Spleen (tissue), 11 donors: ENCODE measurements around the gene EPAS1. TPM values are rescaled to one million over a fixed set of nuclear protein-coding genes. Genes with fewer than 3 reads are reported as not detected.

ENCODE experiments used
- DNase-seq: peaks from one replicate; pipeline ENCODE4 v3.0.0-alpha.2; 2020
- H3K27ac ChIP-seq, 8 donors: fragments of 200-600 bp; sonication (generic) in 7 of 8; 1 replicate in 4 of 8; 2 replicates in 4 of 8; pipeline versions ENCODE4 v1.5.0 to v1.8.0; 2016 to 2021; ENCODE audit warnings: inconsistent platforms in 4 of 8, mild to moderate bottlenecking in 4 of 8, moderate library complexity in 1 of 8
- H3K27me3 ChIP-seq, 7 donors: fragments of 200-600 bp; sonication (generic) in 6 of 7; replicated peaks in 1 of 7; 1 replicate in 4 of 7; 2 replicates in 3 of 7; pipeline versions ENCODE4 v1.5.0 to v1.8.0; 2016 to 2021; ENCODE audit warnings: inconsistent platforms in 3 of 7, mild to moderate bottlenecking in 1 of 7
- H3K36me3 ChIP-seq, 6 donors: fragments of 200-600 bp; sonication (generic) in 5 of 6; 1 replicate in 4 of 6; 2 replicates in 2 of 6; pipeline versions ENCODE4 v1.5.0 to v1.8.0; 2016 to 2021; ENCODE audit warnings: inconsistent platforms in 2 of 6
- H3K4me1 ChIP-seq, 6 donors: fragments of 200-600 bp; sonication (generic) in 5 of 6; 1 replicate in 3 of 6; 2 replicates in 3 of 6; pipeline versions ENCODE4 v1.5.0 to v1.8.0; 2016 to 2021; ENCODE audit warnings: inconsistent platforms in 3 of 6
- H3K4me3 ChIP-seq, 8 donors: fragments of 200-600 bp; sonication (generic) in 7 of 8; 1 replicate in 4 of 8; 2 replicates in 4 of 8; pipeline versions ENCODE4 v1.5.0 to v1.8.0; 2016 to 2021; ENCODE audit warnings: inconsistent platforms in 4 of 8, mild to moderate bottlenecking in 4 of 8, moderate library complexity in 2 of 8
- H3K9me3 ChIP-seq, 8 donors: fragments of 200-600 bp; sonication (generic) in 7 of 8; 1 replicate in 4 of 8; 2 replicates in 4 of 8; pipeline versions ENCODE4 v1.5.0 to v1.8.0; 2016 to 2021; ENCODE audit warnings: inconsistent platforms in 4 of 8
- CTCF ChIP-seq, 11 experiments: fragments of 200-600 bp in 7 of 11; fragments of 450-650 bp in 4 of 11; sonication (generic) in 4 of 11; IDR thresholded peaks in 8 of 11; conservative IDR thresholded peaks in 3 of 11; 1 replicate in 7 of 11; 2 replicates in 4 of 11; pipeline versions ENCODE4 v1.4.0 to v1.8.0; 2016 to 2021; ENCODE audit warnings: antibody characterized with exemption in 11 of 11, inconsistent platforms in 4 of 11, mild to moderate bottlenecking in 1 of 11
- POLR2A ChIP-seq, 3 donors: fragments of 450-650 bp; IDR thresholded peaks; one replicate each; pipeline ENCODE4 v1.5.1; 2017; ENCODE audit warnings: antibody characterized with exemption in 3 of 3, mild to moderate bottlenecking in 1 of 3
- POLR2AphosphoS5 ChIP-seq, 3 donors: sonication (generic); formaldehyde crosslinking; IDR thresholded peaks; one replicate each; pipeline ENCODE4 v1.5.1; 2017; ENCODE audit warnings: antibody characterized with exemption in 3 of 3
- WGBS, 5 donors: extraction: QIAGEN DNeasy Blood & Tissue Kit in 3 of 5; methylation state at CpG; one replicate each; pipeline versions ENCODE4 v1.1.5 to v1.1.7; 2013 to 2018; 5-methylcytosine and 5-hydroxymethylcytosine counted together
- intact Hi-C: fragments of 100-400 bp; cut with DNase I; formaldehyde crosslinking; loops from one replicate; pipeline ENCODE4 v1.15.0; 2023; ENCODE audit warnings: low total_unique reads
- polyA plus RNA-seq, 3 donors: library from polyadenylated mRNA; stranded (reverse); fragments of 200-250 nt; gene quantifications; one replicate each; pipeline ENCODE4 v1.2.1, GENCODE V29; 2013
- total RNA-seq, 7 donors: library from RNA; depleted of rRNA in 3 of 7; stranded (reverse); fragments of >200 nt in 3 of 7; fragmentation: NEBNext Ultra II Directional in 4 of 7; extraction: Animal tissue kit (Norgen Biotek cat#: 25700) in 4 of 7; gene quantifications; one replicate each; pipeline versions ENCODE4 v1.1.0 to v1.2.1, GENCODE V29; 2016 to 2021
- donor health status: healthy with polysubstance abuse.
- donor health status: DM: no; HTN: no; CAD: no; lungs with moderate emphysema.
- donor health status: DM: no; HTN: no; CAD: no.
- donor health status: Bipolar disorder and iron deficiency.
- donor health status: healthy.
- donor health status: DM: no; HTN: no; CAD: no.
- donor health status: DM: yes; HTN: yes; CAD: no.

Gene EPAS1
- total and polyA plus RNA-seq, 10 donors: 30.5 to 330 (median 213) TPM

GRCh38 chr2:46384457-46384815, 87.2 kb downstream of the EPAS1 start:
- Histone ChIP-seq H3K4me3 (no peak overlapping the region), H3K36me3 (peaks cover 0 to 91% (median 63%) of the 10 kb centered on the region in 6 donors), H3K4me1 (peaks cover 0 to 44% (median 8%) of the 10 kb centered on the region in 6 donors), H3K27ac (no peak overlapping the region), H3K27me3 (no peaks in the 10 kb centered on the region), H3K9me3 (no peaks in the 10 kb centered on the region)
- no peak for DNase-seq
- TF ChIP-seq POLR2A (IDR thresholded peaks at IDR 0.05): no peak
- TF ChIP-seq CTCF (IDR thresholded peaks at IDR 0.05 in 8 of 11, conservative IDR thresholded peaks at IDR 0.05 in 3 of 11): no peak
- TF ChIP-seq POLR2AphosphoS5 (IDR thresholded peaks at IDR 0.05): no peak
- intact Hi-C loops: no loop called here
- 86 to 94% (median 93%) methylated on average over 11 to 12 of the region's 12 CpGs for WGBS, 5 donors

- no peak for DNase-seq
- intact Hi-C loops: no loop called here
- H3K27ac ChIP-seq: peak overlapping the region in 5 of 8 donors; percentile 9 to 81 (median 69)
- 61 to 74% (median 65%) methylated on average over 18 of the region's 18 CpGs for WGBS, 5 donors
- no peaks in the 10 kb centered on the region for H3K9me3 ChIP-seq
- no peaks in the 10 kb centered on the region for H3K27me3 ChIP-seq
- no peak overlapping the region for H3K4me3 ChIP-seq
- peak in 2 of 3 donors; percentile 18 to 38 for TF ChIP-seq POLR2AphosphoS5 (IDR thresholded peaks at IDR 0.05)
- TF ChIP-seq CTCF (IDR thresholded peaks at IDR 0.05 in 8 of 11, conservative IDR thresholded peaks at IDR 0.05 in 3 of 11): no peak
- peaks cover 0 to 47% (median 8%) of the 10 kb centered on the region in 6 donors for H3K4me1 ChIP-seq
- H3K36me3 ChIP-seq: peaks cover 0 to 76% (median 49%) of the 10 kb centered on the region in 6 donors
Observed at GRCh38 chr2:46385786-46386577, 88.8 kb downstream of the EPAS1 start.

- H3K4me3 ChIP-seq: no peak overlapping the region
- H3K36me3 ChIP-seq: peaks cover 0 to 68% (median 41%) of the 10 kb centered on the region in 6 donors
- H3K27ac ChIP-seq: peak overlapping the region in 5 of 8 donors; percentile 9 to 81 (median 69)
- H3K27me3 ChIP-seq: no peaks in the 10 kb centered on the region
- intact Hi-C loops: no loop called here
- no peak for DNase-seq
- H3K9me3 ChIP-seq: no peaks in the 10 kb centered on the region
- H3K4me1 ChIP-seq: peaks cover 0 to 47% (median 8%) of the 10 kb centered on the region in 6 donors
- 74 to 88% (median 78%) methylated on average over 5 of the region's 5 CpGs for WGBS, 5 donors
- TF ChIP-seq POLR2A (IDR thresholded peaks at IDR 0.05) (no peak), CTCF (IDR thresholded peaks at IDR 0.05 in 8 of 11, conservative IDR thresholded peaks at IDR 0.05 in 3 of 11) (no peak), POLR2AphosphoS5 (IDR thresholded peaks at IDR 0.05) (no peak)
Observed at GRCh38 chr2:46386763-46387162, 89.6 kb downstream of the EPAS1 start.

GRCh38 chr2:46387292-46387691, 90.1 kb downstream of the EPAS1 start:
- intact Hi-C loops: no loop called here
- Histone ChIP-seq H3K36me3 (peaks cover 0 to 62% (median 37%) of the 10 kb centered on the region in 6 donors), H3K27ac (peak overlapping the region in 3 of 8 donors; percentile 69 to 81 (median 80)), H3K4me1 (peaks cover 0 to 47% (median 8%) of the 10 kb centered on the region in 6 donors), H3K9me3 (no peaks in the 10 kb centered on the region), H3K27me3 (no peaks in the 10 kb centered on the region), H3K4me3 (no peak overlapping the region)
- TF ChIP-seq POLR2AphosphoS5 (IDR thresholded peaks at IDR 0.05): no peak
- no peak for TF ChIP-seq POLR2A (IDR thresholded peaks at IDR 0.05)
- no peak for TF ChIP-seq CTCF (IDR thresholded peaks at IDR 0.05 in 8 of 11, conservative IDR thresholded peaks at IDR 0.05 in 3 of 11)
- WGBS, 5 donors: 48 to 92% (median 70%) methylated on average over 2 to 3 of the region's 3 CpGs
- DNase-seq: no peak
